ENCODE results near the gene ATP2B2.

ATP2B2 gene

DNA sequence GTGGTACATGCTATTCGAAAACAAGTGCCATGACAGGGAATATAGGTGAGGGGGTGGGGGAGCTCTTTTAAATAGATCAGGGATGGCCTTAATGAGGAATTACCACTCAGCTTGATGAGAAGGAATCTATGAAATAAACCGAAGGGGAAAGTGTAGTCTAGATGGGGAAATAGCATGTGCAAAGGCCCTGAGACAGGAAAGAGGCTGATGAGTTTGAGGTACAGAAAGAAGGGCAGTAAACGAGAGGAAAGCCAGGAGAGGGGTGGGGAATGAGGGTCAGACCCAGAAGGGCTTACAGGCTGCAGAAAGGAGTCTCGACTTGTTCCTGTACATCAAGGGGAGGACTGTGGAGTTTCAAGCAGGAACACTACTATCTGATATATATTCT lies 12.2 kb downstream of the ATP2B2 start:
- no peak for DNase-seq (ENCODE audit: low spot score)

DNA sequence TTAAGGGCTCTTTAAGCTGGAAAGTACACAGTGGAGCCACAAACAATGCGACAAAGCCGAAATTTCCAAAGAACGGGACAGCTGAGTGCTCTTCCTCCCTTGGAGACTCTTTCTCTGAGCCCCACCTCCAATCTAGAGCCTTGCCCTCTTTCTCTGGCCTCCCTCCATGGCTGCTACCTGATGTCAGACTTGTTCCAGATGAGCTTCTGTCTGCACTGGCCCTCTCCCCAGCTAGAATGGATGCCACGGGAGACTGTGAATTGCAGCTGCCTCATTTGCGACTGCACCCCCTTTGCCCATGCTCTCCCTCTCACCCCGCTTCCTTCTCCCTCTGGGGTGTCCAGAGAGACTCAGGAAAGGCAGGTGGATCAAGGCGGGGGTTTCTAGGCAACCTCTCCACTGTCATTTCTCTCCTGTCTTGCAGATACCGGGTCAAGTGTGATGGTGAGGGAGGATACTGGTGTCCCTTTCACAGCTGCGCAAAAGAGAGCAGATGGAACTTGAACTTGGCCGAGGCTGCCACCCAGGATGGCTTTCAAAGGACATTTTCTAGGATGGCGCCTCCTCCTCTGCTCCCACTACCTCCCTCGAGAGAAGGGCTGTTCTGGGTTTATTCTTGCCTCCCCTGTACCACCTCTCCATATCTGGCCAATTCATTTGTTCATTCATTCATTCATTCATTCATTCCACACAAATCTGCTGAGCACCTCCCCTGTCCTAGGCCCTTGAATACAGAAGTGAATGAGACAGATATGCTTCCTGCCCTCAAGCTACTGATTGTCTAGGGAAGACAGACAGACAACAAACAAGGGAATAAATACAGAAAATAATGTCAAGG lies 12.8 kb downstream of the ATP2B2 start:
- DNase-seq (ENCODE audit: low spot score), result no peak

DNA sequence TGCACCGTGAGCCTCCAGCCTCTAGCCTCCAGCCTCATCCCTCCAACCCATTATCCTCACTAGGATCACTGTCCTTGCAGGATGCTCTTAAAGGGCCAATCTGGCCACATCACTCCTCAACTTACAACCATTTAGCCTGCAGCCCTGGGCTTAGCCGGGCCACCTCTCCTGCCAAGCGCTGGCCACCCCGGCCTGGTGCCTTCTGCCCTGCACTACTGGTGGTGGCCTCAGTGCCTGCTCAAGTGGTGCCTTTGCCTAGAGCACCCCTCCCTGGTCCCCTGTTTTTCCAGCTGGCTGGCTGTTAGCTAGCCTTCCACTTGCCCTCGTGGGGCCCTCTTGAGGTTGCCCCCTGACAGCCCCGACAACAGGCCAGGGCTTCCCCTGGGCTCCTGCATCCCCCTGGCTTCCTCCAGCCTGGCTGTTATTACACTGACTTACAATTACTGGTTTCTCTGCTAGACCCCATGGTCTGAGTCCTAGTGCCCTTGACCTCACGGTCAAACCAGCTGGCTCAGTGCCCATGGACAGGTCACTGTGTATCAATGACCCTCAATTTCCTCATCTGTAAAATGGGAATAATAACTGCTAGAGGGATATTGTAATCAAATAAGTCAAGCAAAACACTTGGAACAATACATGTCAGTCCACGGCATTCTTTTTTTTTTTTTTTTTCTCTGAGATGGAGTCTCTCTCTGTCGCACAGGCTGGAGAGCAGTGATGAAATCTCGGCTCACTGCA lies 15.5 kb downstream of the ATP2B2 start:
- no peak for DNase-seq (ENCODE audit: low spot score)

DNA sequence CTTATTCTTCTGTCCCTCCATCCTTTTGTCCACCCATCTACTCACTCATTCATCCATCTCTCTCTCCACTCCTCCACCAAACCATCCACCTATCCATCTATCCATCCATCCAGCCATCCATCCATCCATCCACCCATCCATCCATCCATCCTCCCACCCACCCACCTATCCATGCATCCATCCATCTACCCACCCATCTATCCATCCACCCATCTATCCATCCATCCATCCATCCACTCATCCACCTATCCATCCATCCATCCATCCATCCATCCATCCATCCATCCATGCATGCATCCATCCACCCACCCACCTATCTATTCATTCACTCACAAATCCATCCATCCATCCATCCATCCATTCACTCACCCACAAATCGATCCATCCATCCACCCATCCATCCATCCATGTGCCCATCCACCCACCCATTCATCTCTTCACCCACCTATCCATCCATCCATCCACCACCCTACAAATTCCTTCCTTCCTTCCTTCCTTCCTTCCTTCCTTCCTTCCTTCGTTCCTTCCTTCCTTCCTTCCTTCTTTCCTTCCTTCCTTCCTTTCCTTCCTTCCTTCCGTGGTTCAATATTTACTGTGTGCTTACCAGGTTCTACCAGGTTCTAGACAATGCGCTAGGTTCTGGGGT lies 17.3 kb downstream of the ATP2B2 start:
- DNase-seq (ENCODE audit: low spot score), result no peak

DNA sequence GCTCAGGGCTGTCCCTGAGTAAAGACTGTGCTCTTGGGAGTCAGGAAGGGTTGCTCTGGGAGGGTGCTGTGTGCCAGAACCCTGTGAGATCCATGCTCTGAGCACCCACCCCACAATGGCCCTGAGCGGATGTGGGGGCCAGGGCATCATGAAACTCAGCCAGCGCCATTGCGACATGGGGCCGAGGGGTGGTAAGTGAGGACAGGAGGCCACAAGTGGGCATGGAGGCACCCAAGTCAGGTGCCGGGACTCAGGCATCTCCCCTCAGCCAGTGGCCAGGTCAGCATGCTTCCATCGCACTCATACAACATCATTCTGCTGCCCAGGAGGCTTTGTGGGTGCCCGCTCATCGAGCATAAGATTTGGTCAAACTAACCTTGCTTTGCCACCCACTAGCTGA lies 19.6 kb downstream of the ATP2B2 start:
- DNase-seq (ENCODE audit: low spot score), result no peak

DNA sequence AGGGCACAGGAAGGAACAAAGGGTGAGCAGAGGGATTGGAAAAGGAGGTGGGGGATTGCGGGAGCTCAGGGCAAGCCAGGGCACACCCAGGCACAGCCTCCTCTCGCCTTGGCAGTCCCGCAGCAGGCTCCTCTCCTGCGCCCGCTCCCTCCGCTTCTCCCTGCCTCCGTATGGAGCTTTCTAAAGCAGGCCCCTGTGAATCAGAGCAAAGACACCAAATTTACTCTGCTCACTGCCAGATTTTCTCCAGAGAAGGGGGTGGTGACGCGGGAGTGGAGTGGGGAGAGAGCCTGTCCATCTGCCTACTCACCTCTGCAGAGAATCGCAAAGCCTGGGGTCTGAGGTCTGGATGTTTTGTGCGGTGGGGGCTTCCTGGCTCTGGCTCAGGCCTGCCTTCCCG lies 20.0 kb downstream of the ATP2B2 start:
- DNase-seq (ENCODE audit: low spot score), result no peak

DNA sequence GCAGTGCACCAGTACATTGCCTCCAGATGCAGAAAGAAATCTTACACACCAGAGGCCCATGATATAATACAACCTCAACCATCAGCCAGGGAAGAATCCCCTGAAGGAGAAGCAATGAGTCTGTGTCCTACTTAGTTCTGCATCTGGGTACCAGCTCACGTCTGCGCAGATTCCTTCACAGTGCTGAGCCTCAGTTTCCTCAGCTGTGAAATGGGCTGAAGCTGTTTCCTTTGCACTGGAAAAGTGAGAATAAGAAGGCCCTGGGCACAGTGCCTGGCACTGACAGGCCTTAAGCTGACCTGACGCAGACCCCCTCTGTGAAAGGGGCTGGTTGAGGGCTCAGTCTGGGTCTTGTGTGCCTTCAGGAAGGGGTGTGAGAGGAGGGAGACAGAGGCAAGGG lies 20.7 kb downstream of the ATP2B2 start:
- DNase-seq (ENCODE audit: low spot score), result no peak

DNA sequence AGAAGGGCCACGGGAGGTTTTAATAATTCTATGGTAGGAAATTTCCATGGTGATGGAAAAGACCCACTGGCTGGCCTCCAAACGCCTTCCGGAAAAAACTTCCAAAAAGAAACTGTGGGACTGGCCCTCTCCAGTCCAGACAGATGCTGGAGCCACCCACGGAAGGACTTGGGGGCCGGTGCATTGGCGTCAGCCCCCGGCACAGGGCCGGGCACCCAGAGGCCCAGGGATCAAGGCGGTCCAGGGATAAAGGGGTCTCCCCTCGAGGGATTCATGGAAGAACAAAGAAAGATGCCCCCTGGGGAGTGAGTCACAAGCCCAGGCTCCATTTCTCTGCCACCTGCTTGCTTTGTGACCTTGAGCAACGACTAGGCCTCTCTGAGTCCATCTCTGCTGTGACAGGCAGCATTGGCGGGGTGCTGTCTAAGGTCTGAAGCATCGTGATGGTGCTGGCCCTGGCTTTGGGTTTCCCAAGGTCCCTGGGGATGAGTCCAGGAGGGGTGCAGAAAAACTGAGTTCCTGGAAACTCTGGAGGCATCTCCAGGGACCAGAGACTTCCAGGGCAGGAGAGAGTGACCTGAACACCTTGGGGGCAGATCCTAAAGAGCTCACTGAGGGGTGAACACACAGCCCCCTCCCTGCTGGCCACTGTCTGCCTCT lies 21.6 kb downstream of the ATP2B2 start:
- no peak for DNase-seq (ENCODE audit: low spot score)

DNA sequence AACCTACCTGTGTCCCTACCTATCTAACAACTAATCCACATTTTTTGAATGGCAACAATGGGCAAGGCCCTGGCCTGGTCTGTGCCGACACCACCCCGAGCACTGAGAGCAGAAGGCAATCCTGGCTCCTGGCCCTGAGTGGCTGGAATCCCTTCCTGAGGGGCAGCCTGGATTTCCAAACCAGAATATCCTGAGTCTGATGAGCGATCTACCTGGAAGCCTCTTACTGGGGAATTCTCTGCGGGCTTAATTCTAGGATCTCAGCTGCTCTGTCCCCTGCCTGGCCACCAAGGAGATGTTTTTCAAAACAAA lies 22.1 kb downstream of the ATP2B2 start:
- no peak for DNase-seq (ENCODE audit: low spot score)

DNA sequence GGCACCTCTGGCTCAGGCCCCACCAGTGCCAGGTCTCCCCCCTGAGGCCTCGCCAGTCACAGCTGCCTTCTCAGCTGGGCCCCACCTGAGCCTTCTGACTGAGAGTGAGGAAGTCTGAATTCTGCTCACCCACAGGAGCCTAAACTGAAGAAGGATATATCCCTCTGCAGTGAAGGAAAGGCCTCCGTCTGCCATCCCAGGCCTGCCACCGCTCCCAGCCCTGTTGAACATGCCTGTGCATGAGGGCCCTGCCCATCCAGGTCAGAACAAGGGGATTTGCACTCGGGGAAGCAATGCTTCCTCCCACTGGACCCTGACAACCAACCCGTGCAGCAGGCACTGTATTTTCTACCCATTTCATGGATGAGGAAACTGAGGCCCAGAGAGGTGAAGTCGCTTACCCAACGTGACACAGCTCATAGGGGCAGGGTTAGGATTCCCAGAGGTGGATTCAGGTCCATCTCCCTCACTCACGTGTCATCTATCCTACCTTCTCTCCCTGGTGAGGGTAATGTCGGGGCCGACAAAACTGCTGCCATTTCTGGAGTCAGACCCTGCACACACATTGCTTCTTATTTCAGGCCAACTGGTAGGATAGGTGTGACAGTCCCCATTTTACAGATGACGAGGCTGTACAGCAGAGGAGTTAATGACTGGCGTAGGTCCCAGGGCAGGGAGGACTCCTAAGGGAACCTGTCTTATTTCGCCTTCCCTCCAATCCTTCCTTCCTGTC lies 22.6 kb downstream of the ATP2B2 start:
- no peak for DNase-seq (ENCODE audit: low spot score)

DNA sequence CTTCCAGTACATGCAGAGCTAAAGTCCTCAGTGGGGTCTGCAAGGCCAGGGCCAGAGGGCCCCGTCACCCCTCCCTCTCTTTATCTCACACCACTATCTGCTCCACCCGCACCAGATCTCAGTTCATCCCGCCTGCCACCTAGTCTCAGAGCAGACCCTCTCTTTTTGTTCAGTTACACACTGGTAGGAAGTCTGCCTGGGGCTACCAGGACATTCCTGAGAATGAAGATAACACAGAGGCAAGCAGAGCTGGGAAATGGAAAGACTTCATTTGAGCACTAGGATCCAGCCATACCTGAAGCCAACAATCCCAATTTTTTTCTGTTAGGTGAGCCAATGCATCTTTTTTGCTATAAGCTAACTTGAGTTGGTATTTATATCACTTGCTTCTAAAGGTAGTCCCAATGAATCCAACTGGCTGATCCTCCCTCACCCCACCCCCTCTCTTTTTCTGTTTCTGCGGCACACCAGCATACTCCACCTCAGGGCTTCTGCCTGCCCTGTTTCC lies 24.5 kb downstream of the ATP2B2 start:
- no peak for DNase-seq (ENCODE audit: low spot score)

DNA sequence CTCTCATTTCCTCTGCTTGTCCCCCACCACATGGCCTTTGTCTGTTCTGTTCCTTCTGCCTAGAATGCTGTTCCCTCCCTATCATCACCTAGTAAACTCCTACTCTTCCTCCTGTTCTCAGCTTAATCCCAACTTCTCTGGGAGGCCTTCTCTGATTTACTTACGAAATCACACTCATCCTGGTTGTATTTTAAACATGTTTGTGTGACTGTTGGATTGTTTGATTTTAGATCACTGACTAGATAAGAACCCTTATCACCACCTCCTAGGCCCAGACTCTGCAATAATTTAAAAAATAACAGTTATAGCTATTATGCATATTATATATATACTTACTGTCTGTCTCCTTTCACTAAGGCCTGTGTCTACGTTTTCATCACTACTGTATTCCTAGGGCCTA lies 26.1 kb downstream of the ATP2B2 start:
- no peak for DNase-seq (ENCODE audit: low spot score)

DNA sequence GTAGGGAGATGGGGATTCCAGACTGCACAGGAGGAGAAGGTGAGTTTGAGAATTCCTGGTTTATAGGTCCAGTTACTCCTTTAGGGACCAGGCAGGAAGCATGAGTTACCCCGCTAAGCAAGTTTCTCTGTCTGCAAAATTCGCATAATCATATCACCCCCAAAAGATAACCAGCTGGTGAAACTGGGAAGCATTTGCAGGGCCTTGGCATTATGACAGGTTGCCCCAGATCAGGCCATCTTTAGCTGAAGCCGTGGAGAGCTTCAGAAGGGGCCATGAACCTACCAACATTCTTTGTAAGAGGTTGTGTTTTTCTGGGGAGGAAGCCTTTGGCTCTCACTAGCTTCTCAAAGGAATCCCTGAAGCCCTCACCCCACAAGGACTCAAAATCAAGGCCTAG lies 29.4 kb downstream of the ATP2B2 start:
- no peak for DNase-seq (ENCODE audit: low spot score)

DNA sequence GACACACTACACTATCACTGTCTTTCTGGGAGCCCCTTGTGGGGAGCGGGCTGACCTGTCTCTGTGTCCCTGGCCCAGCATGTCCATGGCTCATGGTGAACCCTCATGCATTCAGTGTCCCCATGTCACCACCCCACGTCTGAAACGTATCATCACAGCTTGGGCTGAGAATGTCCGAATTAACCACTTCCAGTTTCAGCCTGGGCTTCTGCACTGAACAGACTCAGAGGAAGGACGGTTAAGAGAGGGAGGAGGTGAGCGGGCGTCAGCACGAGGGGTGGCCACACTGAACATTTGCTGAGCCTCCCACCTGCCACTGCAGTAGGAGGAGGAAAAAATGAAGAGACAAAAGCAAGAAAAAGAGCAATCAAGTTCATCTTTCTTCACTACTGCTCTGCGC lies 30.5 kb downstream of the ATP2B2 start:
- no peak for DNase-seq (ENCODE audit: low spot score)

DNA sequence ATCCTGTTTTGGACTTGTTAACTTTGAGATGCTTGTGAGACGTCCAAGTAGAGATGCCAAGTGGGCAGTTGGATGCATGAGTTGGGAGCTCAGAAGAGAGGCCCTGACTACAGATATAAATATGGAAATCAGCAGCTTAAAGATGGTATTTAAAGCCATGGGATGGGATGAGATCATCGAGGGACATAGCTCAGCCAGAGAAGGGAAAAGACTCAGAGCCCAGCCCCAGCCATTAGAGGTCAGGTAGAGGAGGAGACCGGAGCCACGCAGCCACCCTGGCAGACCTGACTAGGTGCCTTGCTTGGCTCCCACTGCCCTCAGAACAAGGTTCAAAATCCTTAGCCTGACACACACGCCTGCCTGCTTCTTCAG lies 31.1 kb downstream of the ATP2B2 start:
- DNase-seq (ENCODE audit: low spot score), result no peak

DNA sequence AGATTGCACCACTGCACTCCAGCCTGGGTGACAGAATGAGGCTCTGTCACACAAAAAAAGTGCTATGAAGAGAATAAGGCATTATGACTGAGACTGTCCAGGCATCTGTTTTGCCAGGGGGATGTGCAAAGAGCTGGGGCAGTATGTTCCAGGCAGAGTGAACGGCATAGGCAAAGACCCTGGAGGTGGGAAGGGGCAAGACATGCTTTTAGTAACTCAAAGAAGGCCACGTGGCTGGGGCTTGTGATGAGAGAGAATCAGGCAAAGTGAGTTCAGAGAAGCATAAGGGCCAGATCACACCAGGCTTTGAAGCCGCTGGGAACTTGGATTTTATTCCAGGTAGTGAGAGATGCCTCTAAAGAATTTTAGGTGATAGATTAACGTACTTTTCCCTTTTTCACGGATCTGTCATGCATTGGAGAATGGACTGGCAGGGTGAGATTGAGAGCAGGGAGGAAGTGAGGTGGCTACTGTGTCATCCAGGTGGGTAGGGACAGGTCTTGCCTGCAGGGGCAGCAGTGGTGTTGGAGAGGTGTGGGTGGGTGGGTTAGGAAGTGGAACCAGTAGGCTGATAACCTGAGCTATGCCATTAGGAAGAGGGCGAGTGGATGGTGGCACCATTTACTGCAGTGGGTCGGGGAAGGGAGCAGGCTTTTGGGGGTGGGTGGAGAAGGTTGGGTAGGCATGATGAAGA lies 31.7 kb downstream of the ATP2B2 start:
- no peak for DNase-seq (ENCODE audit: low spot score)

DNA sequence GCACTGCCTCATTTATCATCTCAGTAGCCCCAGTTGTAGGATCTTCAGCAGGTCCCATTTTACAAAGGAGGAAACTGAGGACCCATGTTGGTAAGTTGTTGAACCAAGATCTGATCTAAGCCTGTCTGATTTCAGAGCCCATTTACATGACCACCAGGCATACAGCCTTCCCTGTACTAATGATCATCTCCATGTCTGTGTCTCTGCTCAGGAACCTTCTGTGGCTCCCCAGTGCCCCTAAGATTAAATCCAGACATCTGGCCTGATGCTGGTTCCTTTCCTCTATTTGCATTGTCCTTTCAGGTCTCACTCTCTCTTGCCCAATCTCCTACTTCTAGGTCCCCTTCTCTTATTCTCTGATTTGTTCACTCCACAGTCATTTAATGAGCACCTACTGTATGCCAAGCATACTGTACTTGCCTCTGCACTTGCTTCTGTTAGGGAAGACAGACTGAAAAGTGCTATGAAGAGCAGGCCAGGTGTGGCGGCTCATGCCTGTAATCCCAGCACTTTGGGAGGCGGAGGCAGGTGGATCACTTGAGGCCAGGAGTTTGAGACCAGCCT lies 32.4 kb downstream of the ATP2B2 start:
- DNase-seq (ENCODE audit: low spot score), result no peak

DNA sequence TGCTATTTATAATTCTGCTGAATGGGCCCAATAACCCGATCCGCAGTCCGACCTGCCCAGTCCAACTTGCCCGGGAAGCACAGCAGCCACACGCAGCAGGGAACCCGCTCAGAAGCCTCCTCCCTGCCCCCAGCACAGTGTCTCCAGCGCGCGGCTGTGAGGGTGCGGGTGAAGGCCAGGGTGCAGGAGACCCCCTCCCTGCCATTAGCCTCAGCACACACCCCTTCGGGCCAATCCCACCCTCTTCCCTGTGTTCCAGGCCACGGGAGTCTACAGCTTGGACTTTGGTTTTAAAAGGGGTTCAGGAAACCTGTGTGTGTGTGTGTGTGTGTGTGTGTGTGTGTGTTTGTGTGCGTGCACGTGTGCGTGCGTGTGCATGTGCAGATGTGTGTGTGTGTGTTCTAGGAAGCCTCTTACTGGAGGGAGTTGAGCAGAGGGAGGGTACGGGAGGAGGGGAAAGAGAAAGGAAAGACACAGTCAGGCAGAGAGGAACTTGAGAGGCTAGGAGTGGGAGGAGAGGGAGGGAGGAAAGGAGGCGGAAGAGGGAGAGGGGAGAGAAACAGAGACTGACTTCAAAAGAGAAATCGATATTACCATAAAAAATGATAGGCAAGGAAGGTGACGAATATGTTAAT lies 34.2 kb downstream of the ATP2B2 start:
- no peak for DNase-seq (ENCODE audit: low spot score)

DNA sequence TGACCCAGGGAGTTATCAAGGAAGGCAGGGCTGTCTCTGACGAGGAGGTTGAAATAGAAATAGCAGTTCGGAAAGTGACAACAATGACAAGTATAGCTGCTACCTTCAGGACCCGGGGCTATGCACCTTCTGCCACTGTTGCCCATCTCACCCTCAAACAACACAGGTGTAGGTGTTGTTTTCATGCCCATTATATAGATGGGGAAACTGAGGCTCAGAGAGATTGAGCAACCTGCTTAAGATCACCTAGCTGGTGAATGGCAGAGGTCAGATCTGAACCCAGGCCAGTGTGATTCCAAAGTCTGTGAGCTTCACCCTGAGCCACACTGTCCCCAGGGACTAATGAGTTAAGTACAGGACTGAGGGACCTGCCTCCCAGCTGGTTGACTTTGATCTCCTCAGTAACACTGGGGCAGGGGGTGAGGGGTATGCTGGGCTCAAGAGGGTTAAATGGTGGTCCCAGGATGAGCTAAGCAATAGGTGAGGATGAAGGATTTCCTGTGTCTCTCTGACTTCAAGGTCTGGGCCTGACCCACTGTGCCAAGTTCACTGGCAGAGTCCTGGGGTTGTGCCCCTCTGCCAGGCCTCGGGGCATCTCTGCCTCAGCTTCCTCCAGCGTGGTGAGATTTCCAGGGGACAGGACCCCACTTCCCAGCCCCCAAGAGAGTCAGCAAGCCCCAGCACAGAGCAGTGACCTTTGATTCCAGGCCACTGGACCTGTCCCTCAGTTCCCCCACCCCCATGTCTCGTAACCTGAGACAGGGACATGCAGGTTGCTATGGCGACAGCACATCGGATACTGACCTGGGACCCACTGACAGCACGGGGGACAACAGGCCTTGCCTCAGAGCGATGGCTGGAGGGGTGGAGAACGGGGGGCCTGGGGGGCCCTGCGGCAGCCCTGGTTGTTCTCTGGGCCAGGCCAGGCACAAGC lies 35.0 kb downstream of the ATP2B2 start:
- DNase-seq (ENCODE audit: low spot score), result no peak
